Astrocyte of the spinal cord (primary cell): ENCODE measurements around the gene FRS2.

Experiments
- DNase-seq: peaks from one replicate; pipeline ENCODE4 v3.0.0; 2011; ENCODE audit warnings: low read depth, low spot score
- H3K4me3 ChIP-seq: 2 replicates; pipeline ENCODE4 v1.5.1; 2011; ENCODE audit warnings: low read depth, mild to moderate bottlenecking, low read length, moderate library complexity
- CTCF ChIP-seq: IDR thresholded peaks from 2 replicates; pipeline ENCODE4 v1.5.1; 2012; ENCODE audit warnings: low read depth, mild to moderate bottlenecking, low read length, inconsistent platforms
- in situ Hi-C: cut with HindIII; loops from 2 replicates; pipeline ENCODE4 v1.10.0; 2017; ENCODE audit warnings: low sequenced_read_pairs

The FRS2 gene

GRCh38 chr12:69459477-69459876 is 10.7 kb upstream of the FRS2 start:
- in situ Hi-C loops, result no loop called here
- no peak for DNase-seq
- TF ChIP-seq CTCF, result no peak
- no peak overlapping the region for H3K4me3 ChIP-seq

- TF ChIP-seq CTCF, result no peak
- DNase-seq, result no peak
- no peak overlapping the region for H3K4me3 ChIP-seq
- in situ Hi-C loops, result no loop called here
Observed at GRCh38 chr12:69464428-69464827, 5.8 kb upstream of the FRS2 start.

- no peak for DNase-seq
- in situ Hi-C loops, result no loop called here
- no peak for TF ChIP-seq CTCF
- no peak overlapping the region for H3K4me3 ChIP-seq
Observed at GRCh38 chr12:69466867-69467266, 3.3 kb upstream of the FRS2 start.

GRCh38 chr12:69467366-69467765 is 2.8 kb upstream of the FRS2 start:
- no peak for TF ChIP-seq CTCF
- H3K4me3 ChIP-seq, result no peak overlapping the region
- no peak for DNase-seq
- in situ Hi-C loops, result no loop called here

- no peak overlapping the region for H3K4me3 ChIP-seq
- in situ Hi-C loops, result no loop called here
- DNase-seq, result no peak
- TF ChIP-seq CTCF, result no peak
Observed at GRCh38 chr12:69468237-69469026, 1.8 kb upstream of the FRS2 start.

GRCh38 chr12:69469854-69470188 is 367 bp upstream of the FRS2 start:
- H3K4me3 ChIP-seq, result peak overlapping the region; percentile 92
- in situ Hi-C loops, result no loop called here
- DNase-seq, result no peak
- no peak for TF ChIP-seq CTCF
